Measurements from ENCODE around the gene KLHL29. TPM values are rescaled to one million over a fixed set of nuclear protein-coding genes. Genes with fewer than 3 reads are reported as not detected.

KLHL29 gene
- total and polyA plus RNA-seq, 4 donors = 0.29 to 2.3 (median 0.68) TPM

DNA sequence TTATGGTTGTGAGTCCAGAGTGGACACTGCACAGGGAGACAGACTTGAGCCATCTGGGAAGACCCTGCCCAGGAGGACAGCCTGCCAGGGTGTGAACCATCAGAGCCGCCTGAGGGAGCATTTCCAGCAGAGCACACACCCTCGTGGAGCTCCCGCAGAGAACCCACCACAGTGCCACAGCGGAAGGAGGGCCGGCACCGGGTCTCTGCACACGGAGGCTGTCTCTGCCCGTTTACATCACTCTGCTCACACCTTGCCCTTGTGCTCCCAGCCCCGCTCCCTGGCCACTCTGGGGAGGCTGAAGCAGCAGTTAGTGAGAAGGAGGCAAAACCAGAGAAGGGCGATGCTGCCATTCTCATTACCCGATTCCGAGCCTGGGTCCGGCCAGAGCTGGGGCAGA is 161.9 kb downstream of the KLHL29 start:
- H3K36me3 ChIP-seq (ENCODE audit: control insufficient read depth in 4 of 4, insufficient read depth in 3 of 4, low read depth in 1 of 4, low read length in 3 of 4) = no peaks in the 10 kb centered on the region
- H3K9ac ChIP-seq (ENCODE audit: low read depth in 1 of 2, low read length in 2 of 2) = no peak overlapping the region
- no peak overlapping the region for H3K27ac ChIP-seq (ENCODE audit: low read depth in 1 of 2, low read length in 2 of 2)
- no peak for DNase-seq (ENCODE audit: low spot score)
- H3K9me3 ChIP-seq (ENCODE audit: control insufficient read depth in 4 of 4, low read length in 3 of 4) = no peaks in the 10 kb centered on the region
- no peaks in the 10 kb centered on the region for H3K27me3 ChIP-seq (ENCODE audit: control insufficient read depth in 4 of 4, insufficient read depth in 4 of 4, low read length in 3 of 4)
- no peak overlapping the region for H3K4me3 ChIP-seq (ENCODE audit: low read depth in 1 of 3, low read length in 3 of 3)
- 81% methylated on average over 13 of the region's 13 CpGs for WGBS
- H3K4me1 ChIP-seq (ENCODE audit: control insufficient read depth in 4 of 4, insufficient read depth in 4 of 4, low read length in 3 of 4) = peaks cover 0 to 3% (median 0%) of the 10 kb centered on the region in 4 donors
- no peak for TF ChIP-seq FOXA1 (IDR thresholded peaks at IDR 0.05)
- TF ChIP-seq FOXA2 (IDR thresholded peaks at IDR 0.05) = no peak
- TF ChIP-seq, protein P1, sequence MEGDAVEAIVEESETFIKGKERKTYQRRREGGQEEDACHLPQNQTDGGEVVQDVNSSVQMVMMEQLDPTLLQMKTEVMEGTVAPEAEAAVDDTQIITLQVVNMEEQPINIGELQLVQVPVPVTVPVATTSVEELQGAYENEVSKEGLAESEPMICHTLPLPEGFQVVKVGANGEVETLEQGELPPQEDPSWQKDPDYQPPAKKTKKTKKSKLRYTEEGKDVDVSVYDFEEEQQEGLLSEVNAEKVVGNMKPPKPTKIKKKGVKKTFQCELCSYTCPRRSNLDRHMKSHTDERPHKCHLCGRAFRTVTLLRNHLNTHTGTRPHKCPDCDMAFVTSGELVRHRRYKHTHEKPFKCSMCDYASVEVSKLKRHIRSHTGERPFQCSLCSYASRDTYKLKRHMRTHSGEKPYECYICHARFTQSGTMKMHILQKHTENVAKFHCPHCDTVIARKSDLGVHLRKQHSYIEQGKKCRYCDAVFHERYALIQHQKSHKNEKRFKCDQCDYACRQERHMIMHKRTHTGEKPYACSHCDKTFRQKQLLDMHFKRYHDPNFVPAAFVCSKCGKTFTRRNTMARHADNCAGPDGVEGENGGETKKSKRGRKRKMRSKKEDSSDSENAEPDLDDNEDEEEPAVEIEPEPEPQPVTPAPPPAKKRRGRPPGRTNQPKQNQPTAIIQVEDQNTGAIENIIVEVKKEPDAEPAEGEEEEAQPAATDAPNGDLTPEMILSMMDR (IDR thresholded peaks at IDR 0.05; ENCODE audit: low read depth, low read length, missing input control) = no peak
- no peak for TF ChIP-seq TAF1 (conservative IDR thresholded peaks at IDR 0.05)
- no peak for TF ChIP-seq RAD21 (IDR thresholded peaks at IDR 0.05)
- TF ChIP-seq, protein P2, sequence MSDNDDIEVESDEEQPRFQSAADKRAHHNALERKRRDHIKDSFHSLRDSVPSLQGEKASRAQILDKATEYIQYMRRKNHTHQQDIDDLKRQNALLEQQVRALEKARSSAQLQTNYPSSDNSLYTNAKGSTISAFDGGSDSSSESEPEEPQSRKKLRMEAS (IDR thresholded peaks at IDR 0.05) = no peak
- TF ChIP-seq HNF4A (conservative IDR thresholded peaks at IDR 0.05) = no peak
- TF ChIP-seq RXRA (IDR thresholded peaks at IDR 0.05) = no peak
- TF ChIP-seq YY1 (IDR thresholded peaks at IDR 0.05) = no peak
- no peak for TF ChIP-seq GABPA (IDR thresholded peaks at IDR 0.05 in 1 of 2, conservative IDR thresholded peaks at IDR 0.05 in 1 of 2)
- TF ChIP-seq, protein P3, sequence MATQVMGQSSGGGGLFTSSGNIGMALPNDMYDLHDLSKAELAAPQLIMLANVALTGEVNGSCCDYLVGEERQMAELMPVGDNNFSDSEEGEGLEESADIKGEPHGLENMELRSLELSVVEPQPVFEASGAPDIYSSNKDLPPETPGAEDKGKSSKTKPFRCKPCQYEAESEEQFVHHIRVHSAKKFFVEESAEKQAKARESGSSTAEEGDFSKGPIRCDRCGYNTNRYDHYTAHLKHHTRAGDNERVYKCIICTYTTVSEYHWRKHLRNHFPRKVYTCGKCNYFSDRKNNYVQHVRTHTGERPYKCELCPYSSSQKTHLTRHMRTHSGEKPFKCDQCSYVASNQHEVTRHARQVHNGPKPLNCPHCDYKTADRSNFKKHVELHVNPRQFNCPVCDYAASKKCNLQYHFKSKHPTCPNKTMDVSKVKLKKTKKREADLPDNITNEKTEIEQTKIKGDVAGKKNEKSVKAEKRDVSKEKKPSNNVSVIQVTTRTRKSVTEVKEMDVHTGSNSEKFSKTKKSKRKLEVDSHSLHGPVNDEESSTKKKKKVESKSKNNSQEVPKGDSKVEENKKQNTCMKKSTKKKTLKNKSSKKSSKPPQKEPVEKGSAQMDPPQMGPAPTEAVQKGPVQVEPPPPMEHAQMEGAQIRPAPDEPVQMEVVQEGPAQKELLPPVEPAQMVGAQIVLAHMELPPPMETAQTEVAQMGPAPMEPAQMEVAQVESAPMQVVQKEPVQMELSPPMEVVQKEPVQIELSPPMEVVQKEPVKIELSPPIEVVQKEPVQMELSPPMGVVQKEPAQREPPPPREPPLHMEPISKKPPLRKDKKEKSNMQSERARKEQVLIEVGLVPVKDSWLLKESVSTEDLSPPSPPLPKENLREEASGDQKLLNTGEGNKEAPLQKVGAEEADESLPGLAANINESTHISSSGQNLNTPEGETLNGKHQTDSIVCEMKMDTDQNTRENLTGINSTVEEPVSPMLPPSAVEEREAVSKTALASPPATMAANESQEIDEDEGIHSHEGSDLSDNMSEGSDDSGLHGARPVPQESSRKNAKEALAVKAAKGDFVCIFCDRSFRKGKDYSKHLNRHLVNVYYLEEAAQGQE (IDR thresholded peaks at IDR 0.05) = no peak
- TF ChIP-seq JUND (IDR thresholded peaks at IDR 0.05) = no peak
- no peak for TF ChIP-seq SP1 (IDR thresholded peaks at IDR 0.05)
- no peak for TF ChIP-seq EGR1 (IDR thresholded peaks at IDR 0.05; ENCODE audit: low read depth in 2 of 2)
- TF ChIP-seq, protein P4, sequence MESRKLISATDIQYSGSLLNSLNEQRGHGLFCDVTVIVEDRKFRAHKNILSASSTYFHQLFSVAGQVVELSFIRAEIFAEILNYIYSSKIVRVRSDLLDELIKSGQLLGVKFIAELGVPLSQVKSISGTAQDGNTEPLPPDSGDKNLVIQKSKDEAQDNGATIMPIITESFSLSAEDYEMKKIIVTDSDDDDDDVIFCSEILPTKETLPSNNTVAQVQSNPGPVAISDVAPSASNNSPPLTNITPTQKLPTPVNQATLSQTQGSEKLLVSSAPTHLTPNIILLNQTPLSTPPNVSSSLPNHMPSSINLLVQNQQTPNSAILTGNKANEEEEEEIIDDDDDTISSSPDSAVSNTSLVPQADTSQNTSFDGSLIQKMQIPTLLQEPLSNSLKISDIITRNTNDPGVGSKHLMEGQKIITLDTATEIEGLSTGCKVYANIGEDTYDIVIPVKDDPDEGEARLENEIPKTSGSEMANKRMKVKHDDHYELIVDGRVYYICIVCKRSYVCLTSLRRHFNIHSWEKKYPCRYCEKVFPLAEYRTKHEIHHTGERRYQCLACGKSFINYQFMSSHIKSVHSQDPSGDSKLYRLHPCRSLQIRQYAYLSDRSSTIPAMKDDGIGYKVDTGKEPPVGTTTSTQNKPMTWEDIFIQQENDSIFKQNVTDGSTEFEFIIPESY (IDR thresholded peaks at IDR 0.05) = no peak
- TF ChIP-seq HNF4G (IDR thresholded peaks at IDR 0.05) = no peak
- no peak for TF ChIP-seq NR2F2 (IDR thresholded peaks at IDR 0.05)
- TF ChIP-seq, protein P5, sequence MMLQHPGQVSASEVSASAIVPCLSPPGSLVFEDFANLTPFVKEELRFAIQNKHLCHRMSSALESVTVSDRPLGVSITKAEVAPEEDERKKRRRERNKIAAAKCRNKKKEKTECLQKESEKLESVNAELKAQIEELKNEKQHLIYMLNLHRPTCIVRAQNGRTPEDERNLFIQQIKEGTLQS (IDR thresholded peaks at IDR 0.05) = no peak

All from liver (tissue), 9 donors.